HG03520 (cell line): ENCODE results near the gene SMIM41.
A peak's percentile ranks its signal among the peaks of the same experiment; 100 is the strongest.

Source experiments
- ATAC-seq: cut with Tn5 transposase; IDR thresholded peaks from one replicate; pipeline ENCODE4 v1.9.1; 2021; ENCODE audit warnings: mild to moderate bottlenecking, moderate library complexity; ENCODE audit not compliant: unreplicated experiment

SMIM41 gene

DNA sequence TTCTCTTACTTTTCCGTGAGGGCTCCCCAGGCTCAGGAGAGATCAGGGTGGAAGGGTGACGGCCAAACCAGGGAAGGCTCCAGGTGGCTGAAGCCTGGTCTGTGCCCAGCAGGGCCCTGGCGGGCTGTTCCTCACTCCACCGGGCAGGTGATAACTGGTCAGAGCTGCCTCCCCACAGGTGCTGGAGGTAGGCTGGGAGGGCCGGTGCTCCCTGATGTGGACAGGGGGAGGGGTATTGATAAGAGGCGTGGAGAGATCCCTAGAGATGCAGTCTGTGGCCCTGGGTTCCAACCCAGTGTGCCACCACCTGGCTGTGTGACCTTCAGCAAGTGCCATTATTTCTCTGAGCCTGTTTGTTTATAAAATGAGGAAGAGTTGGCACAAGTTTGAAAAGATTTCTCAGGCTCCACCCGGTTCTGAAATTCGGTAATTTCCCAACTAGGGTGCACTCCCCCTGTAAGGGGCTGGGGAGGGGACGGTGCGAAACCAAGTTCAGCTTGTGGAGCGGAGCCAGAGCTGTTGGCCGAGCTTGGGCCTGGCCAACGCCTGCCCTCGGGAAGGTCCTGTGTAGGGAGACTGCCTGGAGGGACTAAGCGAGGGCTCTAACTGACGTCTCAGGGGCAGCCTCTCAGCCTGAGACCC, 29.3 kb upstream of the SMIM41 start:
- no peak for ATAC-seq

DNA sequence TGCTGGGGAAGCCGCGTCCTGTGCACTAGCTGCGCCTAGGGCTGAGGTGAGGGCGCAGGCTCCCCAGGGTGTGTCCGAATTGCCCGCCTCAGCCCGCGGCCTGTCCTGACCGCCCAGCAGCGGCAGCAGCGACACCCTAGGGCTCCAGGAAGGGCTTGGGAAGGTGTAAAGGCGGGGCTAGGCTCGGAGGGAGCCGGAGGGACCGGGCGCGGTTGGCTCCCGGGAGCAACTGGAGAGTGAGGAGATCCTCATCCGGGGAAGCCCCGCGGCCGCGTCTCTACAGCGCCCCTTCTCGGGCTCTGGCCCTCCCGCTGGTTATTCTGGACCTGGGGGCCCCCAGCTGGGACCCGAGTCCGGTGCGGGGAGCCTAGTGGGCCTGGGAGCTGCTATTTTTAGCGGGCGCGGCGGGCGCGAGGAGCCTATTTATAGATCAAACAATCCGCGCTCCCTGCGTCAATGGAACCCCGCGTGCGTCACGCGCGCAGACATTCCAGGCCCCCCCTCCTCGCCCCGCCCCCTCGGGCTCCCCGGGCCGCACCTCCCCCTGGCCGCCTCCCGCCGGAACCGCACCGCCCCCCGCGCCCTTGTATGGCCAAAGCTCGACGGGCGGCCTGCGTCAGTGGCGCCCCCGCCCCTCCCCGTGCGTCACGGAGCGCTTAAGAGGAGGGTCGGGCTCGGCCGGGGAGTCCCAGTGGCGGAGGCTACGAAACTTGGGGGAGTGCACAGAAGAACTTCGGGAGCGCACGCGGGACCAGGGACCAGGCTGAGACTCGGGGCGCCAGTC, 28.6 kb upstream of the SMIM41 start, which contains the start of gene NR4A1:
TSS of gene NR4A1 (plus strand) at position 685 of the 784 bp plus-strand sequence. CDS start 2,887 bp downstream, outside the sequence.
- ATAC-seq, result peak; percentile 77

DNA sequence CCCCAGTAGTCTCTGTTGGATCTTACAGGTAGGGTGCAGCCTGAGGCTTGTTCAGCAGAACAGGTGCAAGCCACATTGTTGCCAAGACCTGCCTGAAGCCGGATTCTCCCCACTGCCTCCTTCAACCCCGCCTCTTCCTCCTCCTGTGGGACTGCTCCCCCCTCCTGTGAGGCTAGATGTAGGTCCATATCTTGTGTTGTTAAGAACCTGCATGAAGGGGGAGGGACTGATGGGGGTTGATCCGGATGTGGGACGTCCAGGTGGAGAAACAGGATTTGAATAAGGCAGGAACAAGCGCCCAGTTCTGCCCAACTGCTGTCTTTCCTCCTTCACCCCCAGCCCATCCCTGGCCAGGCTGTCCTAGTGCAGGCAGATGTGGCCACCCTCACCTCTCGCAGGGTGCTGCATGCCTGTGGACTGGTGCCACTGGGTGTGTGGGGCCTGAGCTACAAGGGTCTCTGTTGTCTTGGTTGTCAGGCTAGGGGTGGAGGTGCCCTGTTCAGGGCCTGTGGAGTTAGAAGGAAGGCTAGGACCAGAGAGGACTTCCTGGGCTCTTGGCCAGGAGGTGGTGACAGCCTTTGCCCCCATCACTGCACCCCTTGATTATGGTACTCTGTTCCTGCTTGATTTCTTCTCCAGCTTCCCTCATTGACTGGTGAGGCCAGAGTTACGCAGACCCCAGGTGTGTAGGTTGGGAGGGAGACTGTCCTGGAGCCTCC, 26.9 kb upstream of the SMIM41 start:
- no peak for ATAC-seq

DNA sequence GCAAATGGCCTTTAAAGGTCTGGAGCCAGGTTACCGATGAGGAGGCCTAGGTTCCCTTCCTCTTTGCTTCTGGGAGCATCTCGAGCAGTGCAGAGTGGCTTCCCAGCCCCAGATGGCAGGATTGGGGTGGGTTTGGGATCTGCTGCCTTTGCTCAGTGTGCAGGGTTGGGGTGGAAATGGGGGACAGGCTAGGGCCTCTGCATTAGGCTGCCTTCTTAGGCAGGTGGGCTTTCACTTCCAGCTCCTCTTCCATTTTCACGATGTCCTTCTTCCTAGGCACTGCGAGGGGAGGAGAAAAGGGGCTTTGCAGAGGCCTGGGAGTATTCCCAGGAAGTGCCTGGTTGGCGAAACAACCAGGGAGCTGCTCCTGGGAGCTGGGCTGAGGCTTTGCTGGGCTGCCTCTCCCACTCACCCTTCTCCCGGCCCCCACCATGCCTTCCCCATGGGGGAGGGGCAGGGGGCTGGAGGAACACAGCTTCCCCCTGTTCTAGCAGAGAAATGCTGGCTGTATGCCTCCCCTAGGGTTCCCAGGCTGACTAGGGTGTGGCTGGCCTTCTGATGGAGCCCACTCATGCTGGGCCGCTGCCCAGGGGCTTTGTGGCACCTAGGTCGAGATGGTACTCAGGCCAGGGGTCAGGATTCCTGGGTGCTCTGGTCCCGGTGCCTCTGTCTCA, 25.8 kb upstream of the SMIM41 start:
- ATAC-seq, result no peak

DNA sequence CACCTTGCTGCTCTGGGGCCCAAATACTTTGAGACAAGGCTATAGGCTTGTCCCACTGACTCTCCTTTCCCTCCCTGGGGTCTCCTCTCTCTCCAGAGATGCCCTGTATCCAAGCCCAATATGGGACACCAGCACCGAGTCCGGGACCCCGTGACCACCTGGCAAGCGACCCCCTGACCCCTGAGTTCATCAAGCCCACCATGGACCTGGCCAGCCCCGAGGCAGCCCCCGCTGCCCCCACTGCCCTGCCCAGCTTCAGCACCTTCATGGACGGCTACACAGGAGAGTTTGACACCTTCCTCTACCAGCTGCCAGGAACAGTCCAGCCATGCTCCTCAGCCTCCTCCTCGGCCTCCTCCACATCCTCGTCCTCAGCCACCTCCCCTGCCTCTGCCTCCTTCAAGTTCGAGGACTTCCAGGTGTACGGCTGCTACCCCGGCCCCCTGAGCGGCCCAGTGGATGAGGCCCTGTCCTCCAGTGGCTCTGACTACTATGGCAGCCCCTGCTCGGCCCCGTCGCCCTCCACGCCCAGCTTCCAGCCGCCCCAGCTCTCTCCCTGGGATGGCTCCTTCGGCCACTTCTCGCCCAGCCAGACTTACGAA, 25.2 kb upstream of the SMIM41 start:
- ATAC-seq, result no peak

DNA sequence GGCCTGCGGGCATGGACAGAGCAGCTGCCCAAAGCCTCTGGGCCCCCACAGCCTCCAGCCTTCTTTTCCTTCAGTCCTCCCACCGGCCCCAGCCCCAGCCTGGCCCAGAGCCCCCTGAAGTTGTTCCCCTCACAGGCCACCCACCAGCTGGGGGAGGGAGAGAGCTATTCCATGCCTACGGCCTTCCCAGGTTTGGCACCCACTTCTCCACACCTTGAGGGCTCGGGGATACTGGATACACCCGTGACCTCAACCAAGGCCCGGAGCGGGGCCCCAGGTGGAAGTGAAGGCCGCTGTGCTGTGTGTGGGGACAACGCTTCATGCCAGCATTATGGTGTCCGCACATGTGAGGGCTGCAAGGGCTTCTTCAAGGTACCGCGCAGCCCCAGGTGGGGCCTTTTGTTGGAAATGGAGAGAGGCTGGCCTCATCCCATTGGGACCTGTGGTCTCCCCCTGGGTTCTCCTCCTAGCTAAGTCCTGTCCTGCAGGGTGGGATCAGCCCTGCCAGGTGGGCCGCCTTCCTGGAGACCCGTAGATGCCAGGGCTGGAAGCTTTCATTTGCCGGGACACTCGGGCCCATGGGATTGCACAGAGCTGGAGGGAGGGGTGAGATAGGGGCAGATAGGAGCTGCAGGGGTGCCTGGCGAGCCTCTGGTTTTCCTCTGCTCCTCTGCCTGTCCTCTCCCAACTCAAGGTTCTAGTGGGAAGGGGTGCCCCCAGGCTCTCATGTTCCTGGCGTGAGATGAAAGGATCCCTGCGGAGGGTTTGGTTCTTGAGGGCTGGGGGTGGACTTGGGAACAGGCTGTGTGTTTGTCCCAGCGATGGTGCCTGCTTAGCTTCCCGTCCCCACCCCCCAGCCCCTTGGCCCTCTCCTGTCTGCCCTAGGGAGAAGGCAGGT, 24.4 kb upstream of the SMIM41 start:
- no peak for ATAC-seq

DNA sequence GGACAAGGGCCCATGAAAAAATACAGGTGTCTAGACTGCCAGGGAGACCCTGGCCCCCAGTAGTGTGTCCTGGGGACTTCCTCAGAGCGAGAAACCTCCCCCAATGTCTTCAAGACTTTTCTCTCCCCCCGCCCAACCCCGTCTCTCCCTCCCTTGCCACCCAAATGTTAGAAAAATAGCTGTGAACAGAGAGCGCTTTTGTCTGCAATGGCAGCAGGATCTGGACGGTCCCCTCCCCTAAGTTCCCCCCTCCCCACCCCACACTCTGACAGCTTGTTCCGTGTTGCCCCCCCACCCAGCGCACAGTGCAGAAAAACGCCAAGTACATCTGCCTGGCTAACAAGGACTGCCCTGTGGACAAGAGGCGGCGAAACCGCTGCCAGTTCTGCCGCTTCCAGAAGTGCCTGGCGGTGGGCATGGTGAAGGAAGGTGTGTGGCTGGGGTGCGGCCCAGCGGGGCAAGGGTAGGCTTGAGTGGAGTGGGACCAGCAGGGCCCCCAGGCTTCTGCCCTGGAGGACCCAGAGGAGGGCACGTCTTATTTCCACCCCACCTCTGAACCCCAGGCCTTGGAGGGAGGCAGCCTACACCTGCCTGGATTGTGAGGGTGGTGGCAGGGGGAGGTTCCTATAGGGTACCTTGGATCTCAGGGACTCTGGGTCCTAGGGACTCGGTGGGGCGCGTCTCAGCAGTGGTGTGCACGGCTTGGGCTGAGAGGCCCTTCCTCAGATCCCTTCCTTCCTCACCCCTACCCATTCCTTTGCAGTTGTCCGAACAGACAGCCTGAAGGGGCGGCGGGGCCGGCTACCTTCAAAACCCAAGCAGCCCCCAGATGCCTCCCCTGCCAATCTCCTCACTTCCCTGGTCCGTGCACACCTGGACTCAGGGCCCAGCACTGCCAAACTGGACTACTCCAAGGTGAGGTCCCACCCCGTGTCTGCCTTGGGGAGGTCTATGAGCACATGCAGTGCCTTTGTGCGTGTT, 23.5 kb upstream of the SMIM41 start:
- no peak for ATAC-seq

DNA sequence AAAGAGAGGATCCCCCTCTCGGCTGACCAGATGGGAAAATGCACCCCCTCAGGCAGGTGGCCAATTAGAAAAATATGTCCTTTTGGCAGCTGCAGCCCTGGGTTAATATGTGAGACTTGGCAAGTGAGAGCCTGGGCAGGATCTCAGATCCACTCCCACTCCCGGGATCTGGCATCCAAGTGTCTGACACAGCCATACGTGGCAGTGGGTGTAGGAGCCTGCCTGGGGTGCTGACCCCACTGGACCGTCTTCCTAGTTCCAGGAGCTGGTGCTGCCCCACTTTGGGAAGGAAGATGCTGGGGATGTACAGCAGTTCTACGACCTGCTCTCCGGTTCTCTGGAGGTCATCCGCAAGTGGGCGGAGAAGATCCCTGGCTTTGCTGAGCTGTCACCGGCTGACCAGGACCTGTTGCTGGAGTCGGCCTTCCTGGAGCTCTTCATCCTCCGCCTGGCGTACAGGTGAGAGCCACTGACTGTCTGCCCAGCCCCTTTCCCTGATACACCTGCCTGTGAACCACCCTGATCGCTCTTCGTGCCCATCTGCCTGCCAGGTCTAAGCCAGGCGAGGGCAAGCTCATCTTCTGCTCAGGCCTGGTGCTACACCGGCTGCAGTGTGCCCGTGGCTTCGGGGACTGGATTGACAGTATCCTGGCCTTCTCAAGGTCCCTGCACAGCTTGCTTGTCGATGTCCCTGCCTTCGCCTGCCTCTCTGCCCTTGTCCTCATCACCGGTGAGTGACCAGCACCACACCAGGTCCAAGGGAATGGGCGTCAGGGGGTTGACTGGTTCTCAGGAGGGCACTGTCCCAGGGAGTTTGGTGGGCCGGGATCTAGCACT, 22.5 kb upstream of the SMIM41 start:
- ATAC-seq, result no peak

DNA sequence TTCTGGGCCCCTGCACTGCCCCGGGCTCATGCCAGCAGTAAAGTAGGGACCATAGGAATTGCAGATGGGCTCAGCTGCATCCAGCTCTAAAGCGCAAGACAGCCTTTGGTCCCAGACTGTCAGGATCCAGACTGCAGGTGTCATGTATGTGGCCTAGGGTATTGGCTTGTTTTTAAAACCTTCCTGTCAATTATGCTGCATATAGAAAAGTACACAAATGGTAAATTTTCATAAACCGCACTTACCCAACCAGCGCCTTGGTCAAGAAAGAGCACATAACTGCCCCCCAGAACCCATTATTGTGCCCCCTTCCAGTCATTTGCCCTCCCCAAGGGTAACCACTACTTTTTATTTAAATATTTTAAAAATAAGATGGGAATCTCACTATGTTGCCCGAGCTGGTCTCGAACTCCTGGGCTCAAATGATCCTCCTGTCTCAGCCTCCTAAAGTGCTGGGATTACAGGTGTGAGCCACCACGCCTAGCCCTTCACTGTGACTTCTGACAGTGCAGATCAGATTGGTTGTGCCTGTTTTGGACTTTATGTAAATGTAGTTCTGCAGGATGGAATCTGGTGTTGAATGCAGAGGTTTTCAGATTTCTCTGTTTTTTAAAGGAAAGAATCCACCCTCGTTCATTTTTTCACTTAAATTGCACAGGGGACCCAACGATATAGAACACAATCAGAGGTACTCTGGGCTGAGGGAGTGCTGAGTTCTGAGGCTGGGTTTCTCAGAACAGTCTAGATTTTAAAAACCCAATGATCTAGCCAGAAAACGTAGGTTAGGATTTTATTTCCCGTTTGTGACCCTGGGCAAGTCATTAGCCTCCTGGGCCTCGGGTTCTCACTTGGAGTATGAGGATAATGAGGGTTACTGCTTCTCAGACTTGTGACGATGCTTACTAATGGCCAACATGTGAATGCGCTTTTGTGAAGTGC, 21.6 kb upstream of the SMIM41 start:
- no peak for ATAC-seq

DNA sequence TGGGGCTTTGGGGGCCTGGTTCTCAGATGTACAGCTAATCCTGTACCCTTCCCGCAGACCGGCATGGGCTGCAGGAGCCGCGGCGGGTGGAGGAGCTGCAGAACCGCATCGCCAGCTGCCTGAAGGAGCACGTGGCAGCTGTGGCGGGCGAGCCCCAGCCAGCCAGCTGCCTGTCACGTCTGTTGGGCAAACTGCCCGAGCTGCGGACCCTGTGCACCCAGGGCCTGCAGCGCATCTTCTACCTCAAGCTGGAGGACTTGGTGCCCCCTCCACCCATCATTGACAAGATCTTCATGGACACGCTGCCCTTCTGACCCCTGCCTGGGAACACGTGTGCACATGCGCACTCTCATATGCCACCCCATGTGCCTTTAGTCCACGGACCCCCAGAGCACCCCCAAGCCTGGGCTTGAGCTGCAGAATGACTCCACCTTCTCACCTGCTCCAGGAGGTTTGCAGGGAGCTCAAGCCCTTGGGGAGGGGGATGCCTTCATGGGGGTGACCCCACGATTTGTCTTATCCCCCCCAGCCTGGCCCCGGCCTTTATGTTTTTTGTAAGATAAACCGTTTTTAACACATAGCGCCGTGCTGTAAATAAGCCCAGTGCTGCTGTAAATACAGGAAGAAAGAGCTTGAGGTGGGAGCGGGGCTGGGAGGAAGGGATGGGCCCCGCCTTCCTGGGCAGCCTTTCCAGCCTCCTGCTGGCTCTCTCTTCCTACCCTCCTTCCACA, 20.7 kb upstream of the SMIM41 start:
- no peak for ATAC-seq

DNA sequence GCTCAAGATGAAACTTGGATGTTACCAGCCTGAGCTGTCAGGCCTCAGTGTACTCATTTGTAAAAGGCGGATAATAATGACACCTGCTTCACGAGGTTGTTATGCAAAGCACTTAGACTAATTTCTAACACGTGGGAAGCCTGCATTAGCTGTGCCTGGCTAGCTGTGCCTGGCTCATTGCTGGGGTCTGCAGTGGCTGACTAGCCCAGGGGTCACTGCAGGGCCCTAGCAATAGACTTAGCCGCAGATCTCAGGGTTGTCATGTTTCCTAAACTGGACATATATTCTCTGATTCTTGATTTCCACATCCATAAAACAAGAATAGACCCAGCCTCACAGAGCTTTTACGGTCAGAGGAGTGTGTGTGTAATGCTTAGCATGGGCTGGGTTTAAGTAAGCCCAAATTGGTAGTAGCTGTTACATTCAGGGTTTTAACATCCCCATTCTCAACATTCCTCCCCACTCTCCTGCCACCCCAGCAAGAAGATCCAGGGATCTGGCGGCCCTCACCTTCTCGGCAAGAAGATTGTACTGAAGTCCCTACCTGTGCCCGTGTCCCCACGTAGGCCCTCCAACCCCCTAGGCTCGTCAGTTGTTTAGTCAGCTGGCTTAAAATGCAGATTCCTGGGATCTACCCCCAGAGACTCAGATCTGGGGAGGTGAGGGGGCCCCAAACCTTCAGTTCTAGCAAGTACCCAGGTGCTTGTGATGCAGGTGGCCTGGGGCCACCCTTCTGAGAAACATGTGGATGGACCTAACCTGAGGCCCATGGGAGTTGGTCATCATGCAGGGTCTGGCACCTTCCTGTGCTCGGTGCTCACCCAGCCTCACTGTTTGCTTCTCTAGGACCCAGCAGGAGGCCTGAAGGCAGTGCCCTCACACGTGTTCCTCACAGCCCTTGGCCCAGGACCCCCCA, 19.7 kb upstream of the SMIM41 start:
- no peak for ATAC-seq

DNA sequence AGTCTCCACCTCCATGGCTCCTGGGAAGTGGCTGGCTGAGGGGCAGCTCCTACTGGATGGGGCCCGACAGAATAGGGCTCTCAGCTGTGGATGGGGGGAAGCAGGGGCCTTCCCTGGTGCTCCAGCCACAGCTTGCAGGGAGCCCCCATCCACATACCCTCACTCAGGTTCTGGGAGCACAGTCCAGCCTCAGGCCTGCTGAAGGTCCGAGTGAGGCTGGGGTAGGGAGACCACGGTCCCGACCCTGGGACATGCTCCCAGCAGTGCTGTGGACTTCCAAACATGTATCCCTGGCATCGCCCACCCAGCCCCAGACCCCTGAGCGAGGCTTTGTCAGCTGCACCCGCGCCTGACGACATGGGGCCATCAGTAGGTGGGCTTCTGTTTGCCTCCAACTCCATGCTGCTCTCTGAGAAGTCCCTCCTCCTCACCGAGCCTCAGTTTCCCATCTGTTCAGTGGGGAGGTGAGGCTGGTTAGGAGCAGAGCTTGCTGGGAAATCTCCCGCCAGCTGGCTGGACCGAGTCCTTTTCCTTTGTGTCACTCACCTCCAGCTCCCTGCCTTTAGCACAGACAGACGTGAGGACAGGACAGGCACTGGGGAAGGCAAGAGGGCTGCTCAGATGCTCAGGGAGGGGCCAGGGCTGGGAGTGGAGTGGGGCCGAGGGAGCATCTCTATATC, 18.9 kb upstream of the SMIM41 start:
- no peak for ATAC-seq

DNA sequence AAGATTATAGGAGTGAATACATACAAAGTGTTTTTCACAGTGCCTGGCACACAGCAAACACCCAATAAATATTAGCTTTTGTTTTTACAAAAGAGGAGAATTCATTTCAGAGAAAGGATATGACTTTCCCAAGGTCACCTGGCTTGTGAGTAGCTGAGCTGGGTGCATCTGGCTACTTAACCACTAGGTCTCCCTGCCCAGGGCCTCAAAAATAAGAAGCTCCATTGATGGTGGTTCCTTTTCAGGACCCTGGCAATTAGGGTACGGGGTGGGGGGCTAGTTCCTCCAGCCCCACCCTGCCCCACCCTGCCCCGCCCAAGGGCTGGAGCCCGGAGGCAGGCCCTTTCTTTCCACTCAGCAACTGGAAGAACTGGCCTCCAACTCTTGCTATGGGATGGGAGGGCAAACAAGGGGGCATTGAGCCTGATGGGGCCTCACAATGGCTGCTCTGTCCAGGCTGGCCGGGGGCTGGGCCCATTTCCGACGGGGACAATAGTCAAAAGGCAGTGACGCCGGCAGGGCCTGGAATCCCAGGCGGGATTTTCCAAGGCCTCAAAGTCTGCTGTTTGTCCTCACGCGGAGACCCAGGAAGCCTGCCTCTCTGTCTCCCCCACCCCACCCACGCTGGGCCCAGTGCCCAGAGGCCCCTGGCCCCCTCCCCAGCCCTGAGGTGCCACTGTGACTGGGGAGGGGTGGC, 17.9 kb upstream of the SMIM41 start:
- ATAC-seq, result no peak
